Aorta (tissue), 5 donors: ENCODE results near the gene UBTD1. TPM values are rescaled to one million over a fixed set of nuclear protein-coding genes. Genes with fewer than 3 reads are reported as not detected.

Experiments used
- ATAC-seq: fragments of 200-7000 bp; cut with Tn5 transposase; one replicate; pipeline ENCODE4 v1.9.1; 2022; ENCODE audit warnings: moderate library complexity; ENCODE audit not compliant: low FRiP score
- DNase-seq, 2 donors: peaks; one replicate each; pipeline ENCODE4 v3.0.0-alpha.2; 2020
- H3K27ac ChIP-seq, 2 donors: one replicate each; pipeline ENCODE4 v1.5.1; 2013; ENCODE audit warnings: low read length in 2 of 2, mild to moderate bottlenecking in 2 of 2, moderate library complexity in 2 of 2, control low read depth in 1 of 2, inconsistent platforms in 1 of 2, low read depth in 1 of 2
- H3K27me3 ChIP-seq, 2 donors: one replicate each; pipeline ENCODE4 v1.6.1; 2013; ENCODE audit warnings: control low read depth in 1 of 2, low read length in 1 of 2, mild to moderate bottlenecking in 1 of 2, moderate library complexity in 1 of 2; ENCODE audit not compliant: insufficient read depth in 2 of 2, control insufficient read depth in 1 of 2
- H3K36me3 ChIP-seq, 2 donors: one replicate each; pipeline ENCODE4 v1.6.1; 2013; ENCODE audit warnings: control low read depth in 1 of 2, low read length in 1 of 2, mild to moderate bottlenecking in 1 of 2; ENCODE audit not compliant: insufficient read depth in 2 of 2, control insufficient read depth in 1 of 2
- H3K4me1 ChIP-seq, 2 donors: one replicate each; pipeline ENCODE4 v1.6.1; 2013; ENCODE audit warnings: low read length in 2 of 2, control low read depth in 1 of 2, mild to moderate bottlenecking in 1 of 2, moderate library complexity in 1 of 2; ENCODE audit not compliant: insufficient read depth in 2 of 2, control insufficient read depth in 1 of 2
- H3K4me3 ChIP-seq, 2 donors: one replicate each; pipeline ENCODE4 v1.5.1; 2013; ENCODE audit warnings: low read length in 2 of 2, control low read depth in 1 of 2, mild to moderate bottlenecking in 1 of 2
- H3K9me3 ChIP-seq: one replicate; pipeline ENCODE4 v1.6.1; 2013; ENCODE audit warnings: mild to moderate bottlenecking, low read length; ENCODE audit not compliant: control insufficient read depth
- WGBS, 2 donors: extraction: QIAGEN DNeasy Blood & Tissue Kit; methylation state at CpG; one replicate each; pipeline ENCODE4 v1.1.7; 2013; 5-methylcytosine and 5-hydroxymethylcytosine counted together
- intact Hi-C, 2 donors: fragments of 100-400 bp; cut with DNase I; formaldehyde crosslinking; loops; one replicate each; pipeline versions ENCODE4 v1.14.2 to v1.15.0; 2022
- polyA plus RNA-seq, 2 donors: library from polyadenylated mRNA; stranded (reverse); fragments of 200-250 nt; gene quantifications; one replicate each; pipeline ENCODE4 v1.2.3, GENCODE V29; 2013
- total RNA-seq, 2 donors: library from RNA; stranded (reverse); fragmentation: NEBNext Ultra II Directional; extraction: Animal tissue kit (Norgen Biotek cat#: 25700); gene quantifications; one replicate each; pipeline ENCODE4 v1.2.1, GENCODE V29; 2021
- donor health status: healthy with polysubstance abuse.
- donor health status: Bipolar disorder and iron deficiency.
- donor health status: DM: no; HTN: no; CAD: no.
- donor health status: DM: no; HTN: no; CAD: no.
- donor health status: DM: yes; HTN: yes; CAD: no.

The UBTD1 gene
- total and polyA plus RNA-seq, 4 donors = 10.1 to 18.9 (median 15.4) TPM

GRCh38 chr10:97494151-97494550, 4.6 kb upstream of the UBTD1 start:
- H3K27ac ChIP-seq = peak overlapping the region in 1 of 2 donors; percentile 22

DNA sequence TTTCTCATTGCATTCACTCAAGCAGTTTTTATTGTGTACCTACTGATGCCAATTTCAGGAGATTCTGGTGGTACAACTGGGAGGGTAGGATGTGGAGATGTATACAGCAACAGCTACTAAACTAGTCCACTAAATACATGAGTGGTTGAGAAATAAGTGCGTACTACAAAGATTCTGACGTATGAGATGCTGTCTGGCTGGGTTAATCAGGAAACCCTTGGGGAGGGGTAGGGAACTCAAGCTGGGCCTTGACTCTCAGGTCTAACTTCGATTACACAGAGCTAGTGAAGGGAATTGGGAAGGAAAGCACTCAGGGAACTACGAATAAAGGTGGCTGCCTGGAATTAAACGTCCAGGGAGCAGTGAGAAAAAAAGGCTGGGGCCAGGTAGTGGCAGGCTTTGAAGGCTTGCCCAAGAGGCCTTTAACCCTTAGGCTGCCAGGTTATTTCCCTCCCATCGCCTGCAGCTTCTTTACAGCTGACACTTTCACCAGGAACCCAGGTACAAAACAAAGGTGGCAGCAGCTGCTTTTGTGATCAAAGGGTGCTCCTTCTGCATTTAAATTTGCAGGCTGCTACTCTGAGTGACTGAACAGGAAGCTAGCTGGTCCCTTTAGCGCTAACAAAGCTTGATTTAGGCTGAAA, 3.7 kb upstream of the UBTD1 start:
- Histone ChIP-seq H3K27me3 (no peaks in the 10 kb centered on the region), H3K4me3 (no peak overlapping the region), H3K4me1 (peaks cover 0 to 7% of the 10 kb centered on the region in 2 donors), H3K27ac (peak overlapping the region; percentile 12 to 26), H3K36me3 (no peaks in the 10 kb centered on the region), H3K9me3 (no peaks in the 10 kb centered on the region)
- 30 to 33% methylated on average over 7 of the region's 7 CpGs for WGBS, 2 donors
- DNase-seq (no peak), ATAC-seq (no peak)
- intact Hi-C loops = loop anchor here in 1 of 2 donors (5.0 to 10.0 kb wide), 2 partner anchors 50 to 158 kb away; partner anchors contain the start of genes EXOSC1 and ZDHHC16

More at GRCh38 chr10:97494151-97494550, 4.6 kb upstream of the UBTD1 start:
- intact Hi-C loops = loop anchor here in 1 of 2 donors (10.0 kb wide), 1 partner anchor 49 kb away; the partner anchor contains the start of genes EXOSC1 and ZDHHC16
- 34 to 39% methylated on average over 2 of the region's 2 CpGs for WGBS, 2 donors
- Histone ChIP-seq H3K4me1 (peaks cover 0 to 7% of the 10 kb centered on the region in 2 donors), H3K36me3 (no peaks in the 10 kb centered on the region), H3K9me3 (no peaks in the 10 kb centered on the region), H3K27me3 (no peaks in the 10 kb centered on the region), H3K4me3 (no peak overlapping the region)
- no peak for ATAC-seq
- no peak for DNase-seq

- no peaks in the 10 kb centered on the region for H3K9me3 ChIP-seq
- intact Hi-C loops = loop anchor here (2.0 to 10.0 kb wide), 4 partner anchors 43 to 160 kb away; partner anchors contain the start of genes EXOSC1 (in 1 of the 2) and ZDHHC16 (in 1 of the 2)
- H3K27me3 ChIP-seq = no peaks in the 10 kb centered on the region
- H3K4me1 ChIP-seq = peaks cover 0 to 7% of the 10 kb centered on the region in 2 donors
- H3K36me3 ChIP-seq = no peaks in the 10 kb centered on the region
- 0 to 1% methylated on average over 22 of the region's 22 CpGs for WGBS, 2 donors
- H3K27ac ChIP-seq = peak overlapping the region; percentile 36 to 85
- peak overlapping the region; percentile 63 to 73 for H3K4me3 ChIP-seq
- DNase-seq (peak; percentile 86 to 92), ATAC-seq (peak; percentile 50)
Measured at GRCh38 chr10:97497572-97498075, 1.1 kb upstream of the UBTD1 start.

DNA sequence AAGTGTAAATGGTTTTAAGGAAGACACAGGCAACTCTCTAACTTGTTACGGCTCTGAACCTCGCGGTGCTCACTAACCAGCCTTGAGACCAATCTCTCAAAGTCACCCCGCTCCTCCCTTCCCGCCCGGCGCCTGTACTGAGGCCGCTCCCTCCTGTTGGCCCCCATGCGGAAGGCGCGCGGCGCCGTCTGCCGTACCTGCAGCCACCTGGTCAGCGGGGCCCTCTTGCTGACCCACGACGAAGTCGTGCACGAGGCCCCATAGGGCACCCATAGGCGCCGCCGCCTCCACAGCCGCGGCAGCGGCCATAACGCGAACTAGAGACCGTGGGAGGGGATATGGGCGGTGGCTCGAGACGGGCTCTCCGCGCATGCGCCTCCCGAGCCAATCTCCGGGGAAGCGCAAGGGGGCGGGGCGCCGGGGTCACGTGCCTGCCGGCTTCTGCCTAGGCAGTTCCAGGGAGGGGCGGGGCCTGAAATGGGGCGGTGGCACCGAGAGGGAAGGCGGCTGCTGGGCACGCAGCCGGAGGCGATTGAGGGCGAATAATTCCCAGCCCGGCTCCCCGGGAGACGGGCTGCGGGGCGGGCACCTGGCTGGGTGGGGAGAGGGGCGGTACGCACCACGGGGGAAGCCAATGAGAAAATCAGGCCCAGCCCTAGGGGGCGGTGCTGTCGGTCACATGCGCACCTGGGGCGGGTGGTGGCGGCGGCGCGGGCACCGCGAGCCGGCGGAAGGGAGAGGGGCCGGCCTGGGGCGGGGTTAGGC, 466 bp upstream of the UBTD1 start, which contains the start of gene MMS19:
MMS19 (minus strand) TSS at position 347 of the 765 bp plus-strand sequence; CDS start at position 309, 38 bp downstream.
- Histone ChIP-seq H3K27me3 (no peaks in the 10 kb centered on the region), H3K36me3 (no peaks in the 10 kb centered on the region), H3K4me1 (peaks cover under 1 to 7% of the 10 kb centered on the region in 2 donors), H3K27ac (peak within 1 kb of the TSS; percentile 36 to 85), H3K9me3 (no peaks in the 10 kb centered on the region), H3K4me3 (peak within 1 kb of the TSS; percentile 65 to 73)
- intact Hi-C loops = loop anchor here (2.0 to 10.0 kb wide), 4 partner anchors 43 to 161 kb away; partner anchors contain the start of genes EXOSC1 (in 1 of the 2) and ZDHHC16 (in 1 of the 2)
- ATAC-seq (peak; percentile 98), DNase-seq (peak; percentile 100)
- WGBS, 2 donors = 1% methylated on average over 61 to 73 of the region's 73 CpGs

GRCh38 chr10:97499561-97500296, 1.0 kb downstream of the UBTD1 start:
- no peak for ATAC-seq
- H3K4me3 ChIP-seq = peak overlapping the region; percentile 55 to 65
- peak; percentile 82 to 91 for DNase-seq
- no peaks in the 10 kb centered on the region for H3K9me3 ChIP-seq
- no peaks in the 10 kb centered on the region for H3K36me3 ChIP-seq
- intact Hi-C loops = loop anchor here (2.0 to 10.0 kb wide), 4 partner anchors 41 to 162 kb away; partner anchors contain the start of genes EXOSC1 (in 1 of the 2) and ZDHHC16 (in 1 of the 2)
- peak overlapping the region in 1 of 2 donors; percentile 82 for H3K27ac ChIP-seq
- H3K4me1 ChIP-seq = peaks cover 1 to 7% of the 10 kb centered on the region in 2 donors
- no peaks in the 10 kb centered on the region for H3K27me3 ChIP-seq
- WGBS, 2 donors = 0 to 1% methylated on average over 40 to 41 of the region's 41 CpGs

DNA sequence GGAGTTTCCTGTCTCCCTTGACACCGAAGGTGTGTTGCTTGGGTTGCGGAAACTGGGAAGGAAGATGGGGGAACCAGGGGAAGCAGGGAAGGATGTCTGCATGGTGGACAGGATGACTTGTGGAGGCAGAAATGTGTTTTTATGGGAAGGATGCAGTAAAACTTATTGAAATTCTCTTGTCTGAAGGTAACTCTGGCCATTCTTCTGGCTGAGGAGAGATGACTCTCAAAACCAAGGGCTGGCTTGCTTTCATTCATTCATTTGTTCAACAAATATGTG, 1.5 kb downstream of the UBTD1 start:
- DNase-seq = no peak
- intact Hi-C loops = no loop called here
- Histone ChIP-seq H3K27me3 (no peaks in the 10 kb centered on the region), H3K9me3 (no peaks in the 10 kb centered on the region), H3K27ac (no peak overlapping the region), H3K4me3 (peak overlapping the region in 1 of 2 donors; percentile 65), H3K36me3 (no peaks in the 10 kb centered on the region), H3K4me1 (peaks cover 1 to 5% of the 10 kb centered on the region in 2 donors)
- ATAC-seq = no peak
- 83 to 84% methylated on average over 2 of the region's 2 CpGs for WGBS, 2 donors

DNA sequence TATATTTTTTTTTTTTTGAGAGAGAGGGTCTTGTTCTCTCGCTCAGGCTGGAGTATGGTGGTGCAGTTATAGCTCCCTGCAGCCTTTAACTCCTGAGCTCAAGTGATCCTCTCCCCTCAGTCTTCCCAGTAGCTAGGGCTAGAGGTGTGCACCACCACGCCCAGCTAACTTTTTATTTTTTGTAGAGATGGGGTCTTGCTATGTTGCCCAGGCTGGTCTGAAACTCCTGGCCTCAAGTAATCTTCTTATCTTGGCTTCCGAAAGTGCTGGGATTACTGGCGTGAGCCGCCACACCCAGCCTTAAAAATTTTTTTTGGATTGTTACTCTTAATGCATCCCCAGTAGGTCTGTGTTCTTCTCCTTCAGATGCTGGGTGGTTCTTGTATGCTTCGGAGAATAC, 4.2 kb downstream of the UBTD1 start:
- DNase-seq (no peak), ATAC-seq (no peak)
- Histone ChIP-seq H3K9me3 (no peaks in the 10 kb centered on the region), H3K27me3 (no peaks in the 10 kb centered on the region), H3K27ac (no peak overlapping the region), H3K4me3 (no peak overlapping the region), H3K36me3 (no peaks in the 10 kb centered on the region), H3K4me1 (peaks cover 0 to 1% of the 10 kb centered on the region in 2 donors)
- WGBS, 2 donors = 93 to 95% methylated on average over 6 of the region's 6 CpGs
- intact Hi-C loops = no loop called here

- intact Hi-C loops = no loop called here
- Histone ChIP-seq H3K27ac (no peak overlapping the region), H3K4me3 (no peak overlapping the region), H3K36me3 (no peaks in the 10 kb centered on the region), H3K9me3 (no peaks in the 10 kb centered on the region), H3K27me3 (no peaks in the 10 kb centered on the region), H3K4me1 (peaks cover 0 to 1% of the 10 kb centered on the region in 2 donors)
- DNase-seq (peak; percentile 35 to 54), ATAC-seq (no peak)
- WGBS, 2 donors = 26 to 29% methylated on average over 3 of the region's 3 CpGs
Measured at GRCh38 chr10:97503406-97503805, 4.7 kb downstream of the UBTD1 start.
